ENCODE results near the gene INF2. TPM values are rescaled to one million over a fixed set of nuclear protein-coding genes. Genes with fewer than 3 reads are reported as not detected.

INF2 gene
- total RNA-seq, 3 donors from 2014 or later (not counting 1 experiment from before 2014, with no cell fraction given) = 12.7 to 21.9 (median 15.3) TPM

GRCh38 chr14:104676694-104677511 lies 12.5 kb upstream of the INF2 start:
- 33% methylated on average over 22 of the region's 29 CpGs for WGBS (ENCODE audit: insufficient coverage)
- H3K27ac Mint-ChIP-seq = peak overlapping the region in 1 of 2 donors; percentile 79
- Histone ChIP-seq H3K4me3 (ENCODE audit: low read length) (no peak overlapping the region), H3K9me3 (ENCODE audit: control insufficient read depth, insufficient read depth, low read length) (no peaks in the 10 kb centered on the region), H3K27me3 (ENCODE audit: control insufficient read depth, insufficient read depth, low read length) (peaks cover 4% of the 10 kb centered on the region), H3K36me3 (ENCODE audit: control insufficient read depth, insufficient read depth, low read length) (no peaks in the 10 kb centered on the region), H3K27ac (ENCODE audit: low read length) (no peak overlapping the region), H3K4me1 (ENCODE audit: control insufficient read depth, insufficient read depth, low read length) (peaks cover 36% of the 10 kb centered on the region)
- H3K4me1 Mint-ChIP-seq = peaks cover 6 to 28% of the 10 kb centered on the region in 2 donors
- intact Hi-C loops (cut with micrococcal nuclease) = no loop called here
- H3K4me3 Mint-ChIP-seq = peak overlapping the region; percentile 83
- no peaks in the 10 kb centered on the region for H3K9me3 Mint-ChIP-seq
- no peaks in the 10 kb centered on the region for H3K36me3 Mint-ChIP-seq
- peaks cover 13 to 33% of the 10 kb centered on the region in 2 donors for H3K27me3 Mint-ChIP-seq (ENCODE audit: low read depth in 2 of 2)
- DNase-seq = peak in 1 of 2 donors; percentile 51
- peak in 1 of 3 donors; percentile 29 for ATAC-seq
- no peak for TF ChIP-seq CTCF (IDR thresholded peaks at IDR 0.05)

- no peak for TF ChIP-seq CTCF (IDR thresholded peaks at IDR 0.05)
- Mint-ChIP-seq H3K9me3 (no peaks in the 10 kb centered on the region), H3K36me3 (no peaks in the 10 kb centered on the region), H3K4me1 (peaks cover 6 to 28% of the 10 kb centered on the region in 2 donors), H3K27me3 (ENCODE audit: low read depth in 2 of 2) (peaks cover 13 to 33% of the 10 kb centered on the region in 2 donors), H3K27ac (peak overlapping the region in 1 of 2 donors; percentile 88), H3K4me3 (peak overlapping the region; percentile 79)
- Histone ChIP-seq H3K27ac (ENCODE audit: low read length) (no peak overlapping the region), H3K36me3 (ENCODE audit: control insufficient read depth, insufficient read depth, low read length) (no peaks in the 10 kb centered on the region), H3K4me1 (ENCODE audit: control insufficient read depth, insufficient read depth, low read length) (peaks cover 36% of the 10 kb centered on the region), H3K27me3 (ENCODE audit: control insufficient read depth, insufficient read depth, low read length) (peaks cover 4% of the 10 kb centered on the region), H3K9me3 (ENCODE audit: control insufficient read depth, insufficient read depth, low read length) (no peaks in the 10 kb centered on the region), H3K4me3 (ENCODE audit: low read length) (peak overlapping the region; percentile 44)
- WGBS (ENCODE audit: insufficient coverage) = under 1% methylated on average over 43 of the region's 43 CpGs
- intact Hi-C loops (cut with micrococcal nuclease) = no loop called here
- ATAC-seq (peak; percentile 77 to 91 (median 80)), DNase-seq (peak; percentile 58 to 71)
Measured at GRCh38 chr14:104677512-104678332, 11.7 kb upstream of the INF2 start.

- DNase-seq = no peak
- no peak for ATAC-seq
- WGBS (ENCODE audit: insufficient coverage) = 19% methylated on average over 13 of the region's 13 CpGs
- Mint-ChIP-seq H3K4me3 (peak overlapping the region; percentile 79), H3K9me3 (no peaks in the 10 kb centered on the region), H3K27ac (peak overlapping the region in 1 of 2 donors; percentile 88), H3K4me1 (peaks cover 6 to 28% of the 10 kb centered on the region in 2 donors), H3K27me3 (ENCODE audit: low read depth in 2 of 2) (peaks cover 13 to 32% of the 10 kb centered on the region in 2 donors), H3K36me3 (no peaks in the 10 kb centered on the region)
- H3K36me3 ChIP-seq (ENCODE audit: control insufficient read depth, insufficient read depth, low read length) = no peaks in the 10 kb centered on the region
- intact Hi-C loops (cut with micrococcal nuclease) = no loop called here
- no peak for TF ChIP-seq CTCF (IDR thresholded peaks at IDR 0.05)
- peak overlapping the region; percentile 44 for H3K4me3 ChIP-seq (ENCODE audit: low read length)
- peaks cover 36% of the 10 kb centered on the region for H3K4me1 ChIP-seq (ENCODE audit: control insufficient read depth, insufficient read depth, low read length)
- no peaks in the 10 kb centered on the region for H3K9me3 ChIP-seq (ENCODE audit: control insufficient read depth, insufficient read depth, low read length)
- no peak overlapping the region for H3K27ac ChIP-seq (ENCODE audit: low read length)
- H3K27me3 ChIP-seq (ENCODE audit: control insufficient read depth, insufficient read depth, low read length) = peaks cover 4% of the 10 kb centered on the region
Measured at GRCh38 chr14:104678346-104678745, 11.1 kb upstream of the INF2 start.
